ENCODE data around the gene PARP4.

GRCh38 chr13:24557081-24557480 lies 44.5 kb upstream of the PARP4 start:
- TF ChIP-seq CTCF (IDR thresholded peaks at IDR 0.05) (no peak), EP300 (IDR thresholded peaks at IDR 0.05) (no peak), POLR2A (IDR thresholded peaks at IDR 0.05; ENCODE audit: low read depth) (no peak)

All from esophagus muscularis mucosa (tissue), 4 donors.